Activated CD4-positive, alpha-beta T cell treated with anti-CD3 and anti-CD28 coated beads, Interleukin-2, amount 10 ng/mL, durations not matched to agents 24 days and 14 days (primary cell): Measurements from ENCODE around the gene AIF1. TPM values are rescaled to one million over a fixed set of nuclear protein-coding genes. Genes with fewer than 3 reads are reported as not detected.

Source experiments
- DNase-seq: peaks from one replicate; pipeline ENCODE4 v3.0.0; 2022
- H3K27ac Mint-ChIP-seq: one replicate; pipeline ENCODE4 v1.8.0; 2022; ENCODE audit warnings: mild to moderate bottlenecking, mixed read lengths
- H3K27me3 Mint-ChIP-seq: one replicate; pipeline ENCODE4 v1.8.0; 2022; ENCODE audit warnings: mixed read lengths
- H3K36me3 Mint-ChIP-seq: one replicate; pipeline ENCODE4 v1.8.0; 2022; ENCODE audit warnings: low read depth, mild to moderate bottlenecking, mixed read lengths
- H3K4me1 Mint-ChIP-seq: one replicate; pipeline ENCODE4 v1.8.0; 2021; ENCODE audit warnings: mixed read lengths
- H3K4me3 Mint-ChIP-seq: one replicate; pipeline ENCODE4 v1.8.0; 2022; ENCODE audit warnings: mild to moderate bottlenecking, moderate library complexity, mixed read lengths
- H3K9me3 Mint-ChIP-seq: one replicate; pipeline ENCODE4 v1.8.0; 2021; ENCODE audit warnings: mixed read lengths
- intact Hi-C: fragments of 100-400 bp; cut with micrococcal nuclease; formaldehyde crosslinking; loops from one replicate; pipeline ENCODE4 v1.15.1; 2023
- total RNA-seq: library from RNA; stranded (reverse); gene quantifications from 2 replicates; pipeline ENCODE4 v1.2.3, GENCODE V29; 2022

Gene AIF1
- total RNA-seq, 1 donor from 2014 or later: 68.2 TPM

DNA sequence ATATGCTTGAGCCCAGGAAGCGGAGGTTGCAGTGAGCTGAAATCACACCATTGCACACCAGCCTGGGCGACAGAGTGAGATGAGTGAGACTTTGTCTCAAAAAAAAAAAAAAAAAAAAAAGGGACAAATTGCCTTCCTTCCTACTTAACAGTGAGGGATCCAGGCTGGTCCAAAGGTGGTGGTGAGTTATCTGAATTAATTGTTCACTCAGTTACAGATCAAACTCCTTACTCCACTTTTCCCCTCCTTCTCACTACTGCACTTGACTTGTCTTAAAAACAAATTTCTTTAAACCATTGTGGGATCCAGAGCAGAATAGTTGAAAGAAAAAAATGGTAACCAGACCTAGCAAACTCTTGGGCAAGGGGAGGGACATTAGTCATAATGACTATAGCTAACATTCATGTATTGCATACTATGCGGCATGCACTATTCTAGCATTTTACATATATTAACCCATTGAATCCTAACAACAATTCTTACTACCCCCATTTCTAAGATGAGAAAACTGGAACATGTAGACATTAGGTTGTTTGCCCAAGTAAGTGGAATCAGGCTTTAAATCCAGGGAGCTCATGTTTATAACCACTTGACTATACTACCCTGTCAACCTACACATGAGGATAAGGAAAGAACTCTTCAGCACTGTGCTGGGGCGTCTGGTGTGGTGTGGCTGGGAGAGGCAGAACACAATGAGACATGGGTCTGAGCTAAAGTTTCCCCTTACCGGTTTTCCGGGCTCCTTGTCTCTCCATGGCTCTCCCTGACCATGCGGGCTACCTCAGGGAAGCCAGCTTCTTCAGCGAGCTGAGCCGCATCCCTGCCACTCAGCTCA lies 48.3 kb downstream of the AIF1 start:
- Mint-ChIP-seq H3K9me3 (no peaks in the 10 kb centered on the region), H3K36me3 (peaks cover 68% of the 10 kb centered on the region), H3K27ac (peak overlapping the region; percentile 96), H3K4me3 (peak overlapping the region; percentile 96), H3K27me3 (no peaks in the 10 kb centered on the region), H3K4me1 (peaks cover 64% of the 10 kb centered on the region)
- intact Hi-C loops: loop anchor here (10.0 kb wide), 1 partner anchor 1191 kb away; the partner anchor contains the start of genes PSMB9 and TAP1
- no peak for DNase-seq

DNA sequence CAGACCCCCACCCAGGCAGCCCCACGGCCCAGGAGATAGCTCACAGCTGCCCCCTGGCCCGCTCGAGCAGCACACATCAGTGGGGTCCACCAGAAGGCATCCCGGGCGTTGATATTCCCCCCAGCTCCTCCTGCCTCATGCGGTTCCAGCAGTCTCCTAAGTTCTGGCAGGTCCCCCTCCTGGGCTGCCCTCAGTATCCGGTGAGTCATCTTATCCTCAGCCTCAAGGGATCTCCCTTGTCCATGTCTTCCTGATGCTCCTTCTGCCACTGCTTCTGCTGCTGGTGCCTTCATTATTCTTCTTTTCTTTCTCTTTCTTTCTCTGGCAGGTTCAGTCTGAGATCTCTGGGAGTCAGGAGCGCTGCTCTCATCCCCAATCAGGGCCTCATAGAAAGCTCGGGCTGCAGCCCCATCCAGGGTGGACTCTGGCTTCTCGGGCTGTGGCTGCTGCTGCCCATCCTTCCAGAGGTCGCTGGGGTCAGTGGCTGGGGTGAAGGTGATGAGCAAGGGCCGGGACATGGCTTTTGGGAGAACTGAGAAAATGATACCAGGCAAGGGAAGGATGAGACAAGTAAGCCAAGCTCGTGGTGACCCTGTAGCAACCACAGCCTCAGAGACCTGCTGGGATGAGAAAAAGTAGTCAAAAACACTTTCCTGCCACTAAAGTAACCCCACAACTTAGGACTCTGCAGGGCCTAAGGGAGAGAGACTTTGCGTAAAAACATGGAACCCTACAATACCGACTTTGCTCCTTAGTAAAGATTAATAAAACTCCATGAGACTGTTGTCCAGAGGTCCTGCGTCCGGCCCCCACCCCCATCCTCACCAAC lies 49.1 kb downstream of the AIF1 start:
- peak; percentile 70 for DNase-seq
- Mint-ChIP-seq H3K27me3 (no peaks in the 10 kb centered on the region), H3K36me3 (peaks cover 69% of the 10 kb centered on the region), H3K4me3 (peak overlapping the region; percentile 96), H3K9me3 (no peaks in the 10 kb centered on the region), H3K27ac (peak overlapping the region; percentile 96), H3K4me1 (peaks cover 62% of the 10 kb centered on the region)
- intact Hi-C loops: loop anchor here (2.0 to 10.0 kb wide), 3 partner anchors 73 to 1191 kb away; partner anchors contain the start of genes CLIC1, PSMB9 and TAP1

DNA sequence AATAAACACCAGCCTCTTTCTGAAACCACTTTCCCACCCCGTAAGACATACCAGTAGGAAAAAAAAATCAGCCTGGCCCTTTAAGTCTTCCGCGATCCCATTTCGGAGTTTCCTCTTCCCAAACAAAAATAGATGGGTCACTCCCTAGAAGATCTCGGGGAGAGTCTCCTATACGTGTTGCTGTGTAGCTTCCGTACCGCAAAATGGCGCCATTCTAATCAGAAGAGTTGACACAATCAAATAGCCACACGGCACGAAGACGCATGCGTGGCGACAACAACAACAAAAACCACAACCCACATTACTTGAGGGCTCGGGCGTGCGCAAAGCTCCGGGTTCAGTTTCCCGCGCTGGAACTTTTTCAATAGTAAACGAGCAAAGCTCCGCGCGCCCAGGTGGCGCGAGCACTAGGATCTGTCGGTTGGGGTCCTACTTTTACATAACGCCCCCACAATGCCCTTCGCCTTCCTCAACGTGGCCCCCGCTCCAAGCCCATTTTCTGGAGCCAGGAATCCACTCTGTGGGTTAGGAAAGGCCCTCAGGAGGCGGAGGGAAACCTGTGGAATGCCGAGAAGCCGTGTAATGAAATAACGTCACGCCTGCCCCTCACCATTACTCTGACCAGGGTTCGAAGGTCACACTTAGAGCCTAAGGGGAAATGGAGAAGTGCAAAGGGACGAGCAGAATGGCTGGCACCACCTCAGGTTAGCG lies 49.9 kb downstream of the AIF1 start, which contains the start of gene GPANK1:
GPANK1 (minus strand) TSS at position 208 of the 711 bp plus-strand sequence. CDS start 519 bp downstream, outside the sequence.
- no peaks in the 10 kb centered on the region for H3K27me3 Mint-ChIP-seq
- H3K36me3 Mint-ChIP-seq: peaks cover 76% of the 10 kb centered on the region
- no peaks in the 10 kb centered on the region for H3K9me3 Mint-ChIP-seq
- intact Hi-C loops: loop anchor here (1.0 to 10.0 kb wide), 10 partner anchors 13 to 1190 kb away; partner anchors contain the start of genes ABHD16A, ATP6V1G2, BAG6 and CLIC1
- H3K4me1 Mint-ChIP-seq: peaks cover 57% of the 10 kb centered on the region
- H3K4me3 Mint-ChIP-seq: peak within 1 kb of the TSS; percentile 96
- peak; percentile 97 for DNase-seq
- peak within 1 kb of the TSS; percentile 96 for H3K27ac Mint-ChIP-seq

DNA sequence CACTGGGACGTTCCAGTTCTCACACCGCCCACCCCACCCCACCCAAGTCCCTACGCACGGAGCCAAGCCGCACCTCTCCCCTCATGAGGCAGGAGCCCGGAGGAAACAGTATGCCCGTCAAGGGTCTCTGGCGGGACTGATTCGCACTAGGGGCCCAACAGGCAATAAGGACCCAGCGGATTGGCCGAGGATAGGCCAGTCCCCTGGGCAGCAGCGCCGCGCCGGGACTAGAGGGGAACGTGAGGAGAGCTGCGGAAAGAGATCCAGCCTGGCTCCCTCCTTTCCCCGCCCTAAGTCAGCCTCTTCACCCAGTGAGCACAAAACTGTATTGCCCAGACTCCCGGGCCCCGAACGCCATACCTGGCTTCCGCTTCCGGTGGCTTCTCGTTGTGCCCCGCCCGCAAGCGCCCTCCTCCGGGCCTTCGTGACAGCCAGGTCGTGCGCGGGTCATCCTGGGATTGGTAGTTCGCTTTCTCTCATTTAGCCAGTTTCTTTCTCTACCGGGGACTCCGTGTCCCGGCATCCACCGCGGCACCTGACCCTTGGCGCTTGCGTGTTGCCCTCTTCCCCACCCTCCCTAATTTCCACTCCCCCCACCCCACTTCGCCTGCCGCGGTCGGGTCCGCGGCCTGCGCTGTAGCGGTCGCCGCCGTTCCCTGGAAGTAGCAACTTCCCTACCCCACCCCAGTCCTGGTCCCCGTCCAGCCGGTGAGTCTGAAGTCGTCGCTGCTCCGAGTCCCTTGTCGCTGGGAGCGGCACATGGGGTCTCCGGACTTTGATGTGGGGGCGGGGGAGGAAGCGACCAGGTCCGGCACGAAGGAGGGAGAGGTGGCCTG lies 50.7 kb downstream of the AIF1 start, which contains the start of gene CSNK2B:
CSNK2B (plus strand) TSS at position 580 of the 836 bp plus-strand sequence. CDS start 752 bp downstream, outside the sequence.
- peak; percentile 99 for DNase-seq
- intact Hi-C loops: loop anchor here (1.0 to 10.0 kb wide), 10 partner anchors 13 to 1189 kb away; partner anchors contain the start of genes ABHD16A, ATP6V1G2, BAG6 and CLIC1
- no peaks in the 10 kb centered on the region for H3K27me3 Mint-ChIP-seq
- peak within 1 kb of the TSS; percentile 96 for H3K4me3 Mint-ChIP-seq
- H3K9me3 Mint-ChIP-seq: no peaks in the 10 kb centered on the region
- peaks cover 79% of the 10 kb centered on the region for H3K36me3 Mint-ChIP-seq
- H3K27ac Mint-ChIP-seq: peak within 1 kb of the TSS; percentile 96
- H3K4me1 Mint-ChIP-seq: peaks cover 58% of the 10 kb centered on the region

DNA sequence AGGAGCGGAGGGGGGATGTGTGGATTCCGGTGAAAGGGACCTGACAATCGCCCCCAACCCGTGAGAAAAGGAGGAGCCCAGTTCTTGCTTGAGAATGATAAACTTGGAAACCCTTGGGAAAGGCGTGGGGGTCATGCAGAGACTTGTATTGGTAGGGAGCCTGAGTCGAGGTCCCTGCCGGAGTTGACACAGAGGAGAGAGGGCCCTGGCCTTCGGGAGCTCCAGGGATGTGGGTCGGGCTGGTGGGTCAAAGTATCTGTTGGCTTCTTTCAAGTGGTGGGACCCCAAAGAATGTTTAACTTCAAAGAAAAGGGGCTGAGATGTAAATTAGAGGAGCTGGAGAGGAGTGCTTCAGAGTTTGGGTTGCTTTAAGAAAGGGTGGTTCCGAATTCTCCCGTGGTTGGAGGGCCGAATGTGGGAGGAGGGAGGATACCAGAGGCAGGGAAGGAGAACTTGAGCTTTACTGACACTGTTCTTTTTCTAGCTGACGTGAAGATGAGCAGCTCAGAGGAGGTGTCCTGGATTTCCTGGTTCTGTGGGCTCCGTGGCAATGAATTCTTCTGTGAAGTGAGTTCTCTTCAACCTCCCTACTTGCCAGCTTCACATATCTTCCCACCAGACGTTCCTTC lies 51.4 kb downstream of the AIF1 start:
- H3K36me3 Mint-ChIP-seq: peaks cover 79% of the 10 kb centered on the region
- H3K27me3 Mint-ChIP-seq: no peaks in the 10 kb centered on the region
- intact Hi-C loops: loop anchor here (10.0 kb wide), 1 partner anchor 1188 kb away; the partner anchor contains the start of genes PSMB9 and TAP1
- peak overlapping the region; percentile 96 for H3K4me3 Mint-ChIP-seq
- H3K9me3 Mint-ChIP-seq: no peaks in the 10 kb centered on the region
- H3K27ac Mint-ChIP-seq: peak overlapping the region; percentile 96
- peak; percentile 66 for DNase-seq
- H3K4me1 Mint-ChIP-seq: peaks cover 53% of the 10 kb centered on the region

Other genes starting within 250 kb of the AIF1 start
- gene MICA, start 211.6 kb upstream of the AIF1 start, total RNA-seq: 6.5 and 7.3 TPM in 2 replicates
- 32.8 and 35.5 TPM in 2 replicates for gene MICB, start 117.1 kb upstream of the AIF1 start, total RNA-seq
- not detected in 2 replicates for gene MCCD1, start 86.3 kb upstream of the AIF1 start, total RNA-seq
- 696 and 720 TPM in 2 replicates for gene DDX39B, start 73.2 kb upstream of the AIF1 start, total RNA-seq
- 0.89 and 0.92 TPM in 2 replicates for gene ATP6V1G2, start 68.6 kb upstream of the AIF1 start, total RNA-seq
- gene NFKBIL1, start 67.6 kb upstream of the AIF1 start, total RNA-seq: 14.8 and 16.2 TPM in 2 replicates
- gene LTA, start 42.9 kb upstream of the AIF1 start, total RNA-seq: 622 and 631 TPM in 2 replicates
- 294 and 303 TPM in 2 replicates for gene TNF, start 39.7 kb upstream of the AIF1 start, total RNA-seq
- gene LTB, start 32.8 kb upstream of the AIF1 start, total RNA-seq: 134 and 136 TPM in 2 replicates
- gene LST1, start 29.0 kb upstream of the AIF1 start, total RNA-seq: 42.6 and 46.4 TPM in 2 replicates
- gene NCR3, start 22.2 kb upstream of the AIF1 start, total RNA-seq: 12.2 and 14.5 TPM in 2 replicates
- gene PRRC2A, start 5.5 kb downstream of the AIF1 start, total RNA-seq: 290 and 303 TPM in 2 replicates
- gene BAG6, start 37.4 kb downstream of the AIF1 start, total RNA-seq: 324 and 342 TPM in 2 replicates
- 2.5 and 3.4 TPM in 2 replicates for gene APOM, start 40.7 kb downstream of the AIF1 start, total RNA-seq
- gene C6orf47, start 45.5 kb downstream of the AIF1 start, total RNA-seq: 16.8 and 17.9 TPM in 2 replicates
- gene GPANK1, start 49.8 kb downstream of the AIF1 start, total RNA-seq: 32.9 and 33.6 TPM in 2 replicates
- 288 and 302 TPM in 2 replicates for gene CSNK2B, start 50.8 kb downstream of the AIF1 start, total RNA-seq
- gene LY6G5B, start 54.7 kb downstream of the AIF1 start, total RNA-seq: 32.8 and 33.5 TPM in 2 replicates
- 4.1 and 4.9 TPM in 2 replicates for gene LY6G5C, start 65.8 kb downstream of the AIF1 start, total RNA-seq
- 43.1 and 44.7 TPM in 2 replicates for gene ABHD16A, start 88.1 kb downstream of the AIF1 start, total RNA-seq
- gene LY6G6F, start 91.6 kb downstream of the AIF1 start, total RNA-seq: not detected in 2 replicates
- not detected in 2 replicates for gene LY6G6D, start 100.1 kb downstream of the AIF1 start, total RNA-seq
- gene LY6G6C, start 106.5 kb downstream of the AIF1 start, total RNA-seq: not detected in 2 replicates
- gene MPIG6B, start 108.1 kb downstream of the AIF1 start, total RNA-seq: not detected in 2 replicates
- 4.8 and 5.6 TPM in 2 replicates for gene DDAH2, start 114.1 kb downstream of the AIF1 start, total RNA-seq
- gene CLIC1, start 121.3 kb downstream of the AIF1 start, total RNA-seq: 385 TPM in 2 replicates
- 87.8 and 99.6 TPM in 2 replicates for gene MSH5, start 124.8 kb downstream of the AIF1 start, total RNA-seq
- gene SAPCD1, start 147.4 kb downstream of the AIF1 start, total RNA-seq: 15.0 and 17.7 TPM in 2 replicates
- gene VWA7, start 162.1 kb downstream of the AIF1 start, total RNA-seq: 3.0 and 3.2 TPM in 2 replicates
- gene VARS1, start 180.5 kb downstream of the AIF1 start, total RNA-seq: 173 and 181 TPM in 2 replicates
- 142 and 146 TPM in 2 replicates for gene LSM2, start 191.7 kb downstream of the AIF1 start, total RNA-seq
- gene HSPA1L, start 200.0 kb downstream of the AIF1 start, total RNA-seq: 1.8 and 2.5 TPM in 2 replicates
- gene HSPA1A, start 200.3 kb downstream of the AIF1 start, total RNA-seq: 189 and 190 TPM in 2 replicates
- gene HSPA1B, start 212.5 kb downstream of the AIF1 start, total RNA-seq: 156 and 161 TPM in 2 replicates
- gene NEU1, start 247.6 kb downstream of the AIF1 start, total RNA-seq: 20.4 and 22.2 TPM in 2 replicates